ENCODE data around the gene STK39.

STK39 gene

GRCh38 chr2:168183308-168183997 is 63.9 kb downstream of the STK39 start:
- DNase-seq (ENCODE audit: low spot score) = no peak

GRCh38 chr2:168182550-168183249 is 64.7 kb downstream of the STK39 start:
- no peak for DNase-seq (ENCODE audit: low spot score)

GRCh38 chr2:168181825-168182224 is 65.6 kb downstream of the STK39 start:
- DNase-seq (ENCODE audit: low spot score) = no peak

- DNase-seq (ENCODE audit: low spot score) = no peak
Observed at GRCh38 chr2:168180914-168181313, 66.5 kb downstream of the STK39 start.

GRCh38 chr2:168180483-168180882 is 66.9 kb downstream of the STK39 start:
- DNase-seq (ENCODE audit: low spot score) = no peak

GRCh38 chr2:168179592-168179991 is 67.8 kb downstream of the STK39 start:
- no peak for DNase-seq (ENCODE audit: low spot score)

- DNase-seq (ENCODE audit: low spot score) = no peak
Observed at GRCh38 chr2:168178520-168179324, 68.7 kb downstream of the STK39 start.

- no peak for DNase-seq (ENCODE audit: low spot score)
Observed at GRCh38 chr2:168176402-168176801, 71.0 kb downstream of the STK39 start.

GRCh38 chr2:168175469-168175868 is 71.9 kb downstream of the STK39 start:
- DNase-seq (ENCODE audit: low spot score) = no peak

- no peak for DNase-seq (ENCODE audit: low spot score)
Observed at GRCh38 chr2:168174756-168175155, 72.6 kb downstream of the STK39 start.

GRCh38 chr2:168172071-168172470 is 75.3 kb downstream of the STK39 start:
- no peak for DNase-seq (ENCODE audit: low spot score)

GRCh38 chr2:168171059-168171762 is 76.2 kb downstream of the STK39 start:
- no peak for DNase-seq (ENCODE audit: low spot score)

GRCh38 chr2:168169097-168169745 is 78.2 kb downstream of the STK39 start:
- no peak for DNase-seq (ENCODE audit: low spot score)

GRCh38 chr2:168167511-168168263 is 79.7 kb downstream of the STK39 start:
- no peak for DNase-seq (ENCODE audit: low spot score)

- no peak for DNase-seq (ENCODE audit: low spot score)
Observed at GRCh38 chr2:168166902-168167510, 80.4 kb downstream of the STK39 start.

- DNase-seq (ENCODE audit: low spot score) = no peak
Observed at GRCh38 chr2:168165985-168166901, 81.2 kb downstream of the STK39 start.

- no peak for DNase-seq (ENCODE audit: low spot score)
Observed at GRCh38 chr2:168165397-168165796, 82.0 kb downstream of the STK39 start.

- DNase-seq (ENCODE audit: low spot score) = no peak
Observed at GRCh38 chr2:168160897-168161296, 86.5 kb downstream of the STK39 start.

All from kidney capillary endothelial cell (primary cell).